Brain microvascular endothelial cell (primary cell): Measurements from ENCODE around the gene DENND6B.
A peak's percentile ranks its signal among the peaks of the same experiment; 100 is the strongest.

ENCODE experiments used
- DNase-seq: peaks from one replicate; pipeline ENCODE4 v3.0.0-alpha.2; 2020
- H3K27ac ChIP-seq: fragments of 250-450 bp; sonication (Bioruptor Pico); 2 replicates; pipeline ENCODE4 v1.5.1; 2020; ENCODE audit warnings: mild to moderate bottlenecking, moderate library complexity
- H3K27me3 ChIP-seq: fragments of 250-450 bp; sonication (Bioruptor Pico); replicated peaks from 2 replicates; pipeline ENCODE4 v1.5.1; 2020; ENCODE audit warnings: mild to moderate bottlenecking
- H3K36me3 ChIP-seq: fragments of 250-450 bp; sonication (Bioruptor Pico); replicated peaks from 2 replicates; pipeline ENCODE4 v1.5.1; 2020; ENCODE audit warnings: mild to moderate bottlenecking
- H3K4me3 ChIP-seq: 2 replicates; pipeline ENCODE4 v1.5.1; 2011; ENCODE audit warnings: low read depth, mild to moderate bottlenecking, control low read depth, low read length, moderate library complexity
- CTCF ChIP-seq: IDR thresholded peaks from 2 replicates; pipeline ENCODE4 v1.5.1; 2011; ENCODE audit warnings: low read depth, mild to moderate bottlenecking, moderate library complexity, low read length, control low read depth, inconsistent platforms; ENCODE audit errors: missing control alignments
- in situ Hi-C: cut with HindIII; loops from 2 replicates; pipeline ENCODE4 v1.10.0; 2017; ENCODE audit warnings: low sequenced_read_pairs, low pct_ligation_motif_present

Gene DENND6B

GRCh38 chr22:50271519-50271970 is 55.3 kb downstream of the DENND6B start:
- TF ChIP-seq CTCF, result peak; percentile 11
- H3K27me3 ChIP-seq, result no peaks in the 10 kb centered on the region
- in situ Hi-C loops, result no loop called here
- no peak overlapping the region for H3K27ac ChIP-seq
- DNase-seq, result no peak
- peaks cover 19% of the 10 kb centered on the region for H3K36me3 ChIP-seq
- peak overlapping the region; percentile 30 for H3K4me3 ChIP-seq

GRCh38 chr22:50270666-50271394 is 56.0 kb downstream of the DENND6B start:
- Histone ChIP-seq H3K27me3 (no peaks in the 10 kb centered on the region), H3K36me3 (peaks cover 14% of the 10 kb centered on the region), H3K4me3 (peak overlapping the region; percentile 51), H3K27ac (no peak overlapping the region)
- peak; percentile 32 for DNase-seq
- no peak for TF ChIP-seq CTCF
- in situ Hi-C loops, result no loop called here

GRCh38 chr22:50269970-50270665 is 56.7 kb downstream of the DENND6B start, which contains the start of gene MAPK11:
Gene MAPK11, minus strand, starts transcription at chr22:50270380. Its CDS starts 88 bp downstream, at chr22:50270292.
- no peak for TF ChIP-seq CTCF
- no peak for DNase-seq
- peaks cover 7% of the 10 kb centered on the region for H3K36me3 ChIP-seq
- in situ Hi-C loops, result no loop called here
- H3K27me3 ChIP-seq, result no peaks in the 10 kb centered on the region
- peak within 1 kb of the TSS; percentile 51 for H3K4me3 ChIP-seq
- H3K27ac ChIP-seq, result no peak within 1 kb of the TSS

- no peak for DNase-seq
- in situ Hi-C loops, result no loop called here
These were observed 57.2 kb downstream of the DENND6B start for GRCh38 chr22:50269573-50269969.

GRCh38 chr22:50268655-50269113 is 58.1 kb downstream of the DENND6B start:
- no peak for TF ChIP-seq CTCF
- H3K27ac ChIP-seq, result no peak overlapping the region
- H3K4me3 ChIP-seq, result no peak overlapping the region
- in situ Hi-C loops, result no loop called here
- no peaks in the 10 kb centered on the region for H3K27me3 ChIP-seq
- DNase-seq, result no peak
- no peaks in the 10 kb centered on the region for H3K36me3 ChIP-seq

More at GRCh38 chr22:50269573-50269969, 57.2 kb downstream of the DENND6B start:
- TF ChIP-seq CTCF, result no peak
- Histone ChIP-seq H3K36me3 (peaks cover 3% of the 10 kb centered on the region), H3K27me3 (no peaks in the 10 kb centered on the region), H3K4me3 (peak overlapping the region; percentile 43), H3K27ac (no peak overlapping the region)
